ENCODE data around the gene ITFG2.
A peak's percentile ranks its signal among the peaks of the same experiment; 100 is the strongest.

The ITFG2 gene

GRCh38 chr12:2845280-2845679 lies 32.8 kb downstream of the ITFG2 start:
- H3K27ac ChIP-seq (ENCODE audit: low read depth, low read length, poor library complexity, severe bottlenecking): no peak overlapping the region
- TF ChIP-seq EZH2 (IDR thresholded peaks at IDR 0.05; ENCODE audit: borderline replicate concordance, low read length): no peak
- no peak for TF ChIP-seq CTCF (IDR thresholded peaks at IDR 0.05; ENCODE audit: low read length)
- no peak overlapping the region; the same call in 1 of the 2 replicates for H3K9ac ChIP-seq (ENCODE audit: low read length)

DNA sequence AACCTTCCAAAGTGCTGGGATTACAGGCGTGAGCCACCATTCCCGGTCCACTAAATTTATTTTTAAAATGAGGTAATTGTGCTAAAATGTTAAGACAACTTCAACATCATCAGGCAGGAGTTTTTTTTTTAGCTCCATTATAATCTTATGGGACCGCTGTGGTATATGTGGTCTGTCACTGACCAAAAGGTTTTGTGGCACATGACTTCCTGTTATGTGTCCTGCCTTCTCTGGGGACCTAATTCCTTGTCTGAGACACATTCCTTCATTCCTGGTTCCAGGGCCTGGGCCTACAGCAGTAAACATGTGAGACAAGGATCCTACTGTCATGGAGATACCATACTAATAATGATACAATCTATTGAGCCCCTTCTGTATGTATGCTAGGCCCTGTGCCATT lies 39.5 kb downstream of the ITFG2 start:
- H3K9ac ChIP-seq (ENCODE audit: low read length): no peak overlapping the region
- H3K9me2 ChIP-seq (ENCODE audit: low read depth, low read length): no peaks in the 10 kb centered on the region
- no peak overlapping the region for H2AFZ ChIP-seq (ENCODE audit: low read length)
- H3F3A ChIP-seq (ENCODE audit: insufficient read depth, low read length): no peaks in the 10 kb centered on the region
- H3K9me3 ChIP-seq (ENCODE audit: low read length): no peaks in the 10 kb centered on the region
- no peak overlapping the region for H3K4me2 ChIP-seq (ENCODE audit: low read length)
- no peaks in the 10 kb centered on the region for H3K79me2 ChIP-seq (ENCODE audit: insufficient read depth, low read length)
- H3K36me3 ChIP-seq (ENCODE audit: insufficient read depth, low read length): no peaks in the 10 kb centered on the region
- H3K27me3 ChIP-seq (ENCODE audit: insufficient read depth, low read length): no peaks in the 10 kb centered on the region
- TF ChIP-seq CTCF (IDR thresholded peaks at IDR 0.05; ENCODE audit: low read length): no peak
- no peak for TF ChIP-seq EZH2 (IDR thresholded peaks at IDR 0.05; ENCODE audit: borderline replicate concordance, low read length)
- H3K4me1 ChIP-seq (ENCODE audit: insufficient read depth, low read length, severe bottlenecking): no peaks in the 10 kb centered on the region
- H3K4me3 ChIP-seq (ENCODE audit: low read depth, low read length, poor library complexity, severe bottlenecking): no peak overlapping the region
- no peaks in the 10 kb centered on the region for H4K20me1 ChIP-seq (ENCODE audit: insufficient read depth, low read length)
- H3K27ac ChIP-seq (ENCODE audit: low read depth, low read length, poor library complexity, severe bottlenecking): no peak overlapping the region

More at GRCh38 chr12:2845280-2845679, 32.8 kb downstream of the ITFG2 start:
- Histone ChIP-seq H3K9me2 (ENCODE audit: low read depth, low read length) (no peaks in the 10 kb centered on the region), H3K79me2 (ENCODE audit: insufficient read depth, low read length) (no peaks in the 10 kb centered on the region), H3K27me3 (ENCODE audit: insufficient read depth, low read length) (no peaks in the 10 kb centered on the region), H4K20me1 (ENCODE audit: insufficient read depth, low read length) (no peaks in the 10 kb centered on the region), H3K4me3 (ENCODE audit: low read depth, low read length, poor library complexity, severe bottlenecking) (no peak overlapping the region), H3K36me3 (ENCODE audit: insufficient read depth, low read length) (no peaks in the 10 kb centered on the region), H3K9me3 (ENCODE audit: low read length) (no peaks in the 10 kb centered on the region), H3F3A (ENCODE audit: insufficient read depth, low read length) (no peaks in the 10 kb centered on the region), H3K4me1 (ENCODE audit: insufficient read depth, low read length, severe bottlenecking) (no peaks in the 10 kb centered on the region), H2AFZ (ENCODE audit: low read length) (no peak overlapping the region), H3K4me2 (ENCODE audit: low read length) (no peak overlapping the region)

DNA sequence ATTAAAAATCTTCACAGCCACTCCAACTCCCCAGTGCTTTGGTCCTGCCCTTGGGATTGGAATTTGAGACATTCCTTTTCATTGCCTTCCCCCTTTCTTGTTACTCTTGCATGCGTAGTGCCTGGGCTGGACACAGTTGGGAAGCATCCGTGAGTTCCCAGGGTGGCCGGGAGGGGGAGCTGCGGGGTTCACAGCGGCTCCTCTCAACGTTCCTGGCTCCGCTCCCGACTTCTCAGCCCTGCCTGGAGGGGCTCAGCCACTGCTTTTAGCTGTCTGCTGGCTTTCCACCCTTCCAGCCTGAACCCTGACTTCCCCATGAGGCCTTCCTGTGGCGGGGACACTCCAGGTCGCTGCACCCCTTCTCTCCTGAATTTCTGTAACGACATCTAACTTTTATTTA lies 41.2 kb downstream of the ITFG2 start:
- H2AFZ ChIP-seq (ENCODE audit: low read length): no peak overlapping the region
- H3K4me2 ChIP-seq (ENCODE audit: low read length): no peak overlapping the region
- H3K9me3 ChIP-seq (ENCODE audit: low read length): no peaks in the 10 kb centered on the region
- H3K27me3 ChIP-seq (ENCODE audit: insufficient read depth, low read length): no peaks in the 10 kb centered on the region
- no peaks in the 10 kb centered on the region for H4K20me1 ChIP-seq (ENCODE audit: insufficient read depth, low read length)
- TF ChIP-seq EZH2 (IDR thresholded peaks at IDR 0.05; ENCODE audit: borderline replicate concordance, low read length) (no peak), CTCF (IDR thresholded peaks at IDR 0.05; ENCODE audit: low read length) (peak; percentile 77)
- no peaks in the 10 kb centered on the region for H3F3A ChIP-seq (ENCODE audit: insufficient read depth, low read length)
- no peak overlapping the region for H3K4me3 ChIP-seq (ENCODE audit: low read depth, low read length, poor library complexity, severe bottlenecking)
- no peak overlapping the region for H3K9ac ChIP-seq (ENCODE audit: low read length)
- peaks cover 10% of the 10 kb centered on the region for H3K36me3 ChIP-seq (ENCODE audit: insufficient read depth, low read length)
- H3K79me2 ChIP-seq (ENCODE audit: insufficient read depth, low read length): no peaks in the 10 kb centered on the region
- H3K27ac ChIP-seq (ENCODE audit: low read depth, low read length, poor library complexity, severe bottlenecking): no peak overlapping the region
- H3K9me2 ChIP-seq (ENCODE audit: low read depth, low read length): no peaks in the 10 kb centered on the region
- no peaks in the 10 kb centered on the region for H3K4me1 ChIP-seq (ENCODE audit: insufficient read depth, low read length, severe bottlenecking)
